Retinal pigment epithelial cell (primary cell): ENCODE data around the gene ZNF787.
"Not testable (repeated sequence)": the region's sequence is repeated elsewhere in the genome, so short reads cannot be mapped to it uniquely, and the experiment has no call there.

Experiments used
- DNase-seq: peaks from one replicate; pipeline ENCODE4 v3.0.0-alpha.2; 2010; ENCODE audit warnings: low read depth
- H3K4me3 ChIP-seq: 2 replicates; pipeline ENCODE4 v1.5.1; 2011; ENCODE audit warnings: mild to moderate bottlenecking, low read length, control low read depth, moderate library complexity
- TF ChIP-seq, protein P1 (sequence below): conservative IDR thresholded peaks from 2 replicates; pipeline ENCODE4 v1.5.1; 2011; ENCODE audit warnings: low read depth, low read length, control low read depth, inconsistent platforms

ZNF787 gene

DNA sequence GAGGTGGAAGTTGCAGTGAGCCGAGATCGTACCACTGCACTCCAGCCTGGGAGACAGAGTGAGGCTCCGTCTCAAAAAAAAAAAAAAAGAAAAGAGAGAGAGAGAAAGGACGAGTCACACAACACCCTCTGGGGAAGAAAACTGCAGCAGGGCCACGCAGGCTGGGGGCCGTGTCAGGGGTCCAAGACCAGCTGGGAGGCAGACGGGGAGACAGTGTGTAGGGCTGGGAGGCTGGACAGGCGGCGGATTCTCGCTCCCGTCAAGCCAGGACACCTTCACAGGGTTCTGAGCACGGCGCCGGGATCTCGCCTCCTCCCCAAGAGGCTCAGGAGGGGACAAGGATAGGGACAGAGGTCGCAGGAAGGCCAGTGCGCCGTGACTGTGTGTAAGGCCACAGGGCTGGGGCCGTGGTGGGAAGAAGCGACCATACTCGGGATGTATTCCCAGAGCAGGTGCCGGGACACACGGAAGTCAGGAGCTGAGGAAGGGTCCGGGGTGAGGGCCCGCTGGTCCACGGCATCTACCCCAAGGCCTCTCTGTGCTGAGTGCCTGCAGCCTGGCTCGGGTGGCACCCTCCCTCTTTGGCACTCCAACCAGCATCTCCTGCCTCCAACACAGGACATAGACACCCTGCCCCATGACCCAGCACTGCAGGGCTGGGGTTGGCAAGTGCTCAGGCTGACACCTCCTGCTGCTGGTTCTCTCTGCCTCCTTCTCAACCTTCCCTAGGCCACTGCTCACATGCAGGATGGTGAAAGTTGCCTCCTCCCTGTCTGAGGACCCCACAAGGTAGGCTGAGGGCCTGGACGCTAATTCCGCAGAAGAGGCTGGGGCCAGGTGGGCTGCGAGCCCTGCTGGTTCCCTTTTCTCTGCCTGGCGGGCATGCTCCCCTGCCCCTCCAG lies 21.2 kb downstream of the ZNF787 start:
- no peak for DNase-seq
- TF ChIP-seq, protein P1, sequence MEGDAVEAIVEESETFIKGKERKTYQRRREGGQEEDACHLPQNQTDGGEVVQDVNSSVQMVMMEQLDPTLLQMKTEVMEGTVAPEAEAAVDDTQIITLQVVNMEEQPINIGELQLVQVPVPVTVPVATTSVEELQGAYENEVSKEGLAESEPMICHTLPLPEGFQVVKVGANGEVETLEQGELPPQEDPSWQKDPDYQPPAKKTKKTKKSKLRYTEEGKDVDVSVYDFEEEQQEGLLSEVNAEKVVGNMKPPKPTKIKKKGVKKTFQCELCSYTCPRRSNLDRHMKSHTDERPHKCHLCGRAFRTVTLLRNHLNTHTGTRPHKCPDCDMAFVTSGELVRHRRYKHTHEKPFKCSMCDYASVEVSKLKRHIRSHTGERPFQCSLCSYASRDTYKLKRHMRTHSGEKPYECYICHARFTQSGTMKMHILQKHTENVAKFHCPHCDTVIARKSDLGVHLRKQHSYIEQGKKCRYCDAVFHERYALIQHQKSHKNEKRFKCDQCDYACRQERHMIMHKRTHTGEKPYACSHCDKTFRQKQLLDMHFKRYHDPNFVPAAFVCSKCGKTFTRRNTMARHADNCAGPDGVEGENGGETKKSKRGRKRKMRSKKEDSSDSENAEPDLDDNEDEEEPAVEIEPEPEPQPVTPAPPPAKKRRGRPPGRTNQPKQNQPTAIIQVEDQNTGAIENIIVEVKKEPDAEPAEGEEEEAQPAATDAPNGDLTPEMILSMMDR = no peak
- no peak overlapping the region for H3K4me3 ChIP-seq

DNA sequence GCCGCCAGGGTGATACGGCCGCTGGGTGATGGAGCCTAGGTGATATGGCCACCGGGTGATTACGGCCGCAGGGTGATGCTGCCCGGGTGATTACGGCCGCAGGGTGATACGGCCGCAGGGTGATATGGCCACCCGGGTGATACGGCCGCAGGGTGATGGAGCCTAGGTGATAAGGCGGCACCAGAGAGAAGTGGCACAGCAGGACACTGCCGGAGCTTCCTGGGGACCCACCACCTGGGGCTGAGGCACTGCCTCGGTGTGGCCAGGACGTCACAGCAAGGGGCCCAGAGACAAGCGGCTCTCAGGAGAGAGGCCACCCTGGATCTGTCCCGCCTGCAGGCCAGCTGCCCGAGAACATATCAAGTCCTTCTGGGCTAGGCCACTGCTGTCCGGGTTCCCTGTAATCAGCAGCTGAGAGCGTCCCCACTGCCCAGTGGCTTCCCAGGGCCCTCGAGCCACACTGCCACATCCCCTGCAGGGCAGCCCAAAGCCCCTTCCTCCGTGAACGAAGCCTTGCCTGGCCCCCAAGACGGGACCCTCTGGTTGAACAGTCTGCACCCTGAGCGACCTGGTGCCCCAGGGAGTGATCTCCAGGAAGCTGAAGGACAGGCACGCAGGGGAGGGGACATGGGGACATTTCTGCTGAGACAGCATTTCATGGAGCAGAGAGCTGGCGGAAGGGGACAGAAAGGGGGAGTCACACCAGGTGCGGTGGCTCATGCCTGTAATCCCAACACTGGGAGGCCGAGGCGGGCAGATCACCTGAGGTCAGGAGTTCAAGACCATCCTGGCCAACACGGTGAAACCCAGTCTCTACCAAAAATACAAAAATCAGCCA lies 22.1 kb downstream of the ZNF787 start:
- no peak for DNase-seq
- H3K4me3 ChIP-seq = no peak overlapping the region
- TF ChIP-seq, protein P1 = no peak

DNA sequence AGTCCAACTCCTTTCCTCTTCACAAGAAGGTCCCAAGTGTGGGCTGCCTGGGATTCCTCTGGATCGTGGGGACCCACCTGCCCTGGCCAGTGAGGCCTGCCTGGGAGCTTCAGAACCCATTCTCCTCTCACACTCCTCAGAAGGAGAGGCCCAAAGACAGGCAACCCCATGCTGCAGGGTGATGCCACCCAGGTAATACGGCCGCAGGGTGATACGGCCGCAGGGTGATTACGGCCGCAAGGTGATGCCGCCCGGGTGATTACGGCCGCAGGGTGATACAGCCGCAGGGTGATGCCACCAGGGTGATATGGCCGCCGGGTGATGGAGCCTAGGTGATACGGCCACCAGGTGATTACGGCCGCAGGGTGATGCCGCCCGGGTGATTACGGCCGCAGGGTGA lies 22.9 kb downstream of the ZNF787 start:
- not testable (repeated sequence) for DNase-seq, H3K4me3 ChIP-seq

DNA sequence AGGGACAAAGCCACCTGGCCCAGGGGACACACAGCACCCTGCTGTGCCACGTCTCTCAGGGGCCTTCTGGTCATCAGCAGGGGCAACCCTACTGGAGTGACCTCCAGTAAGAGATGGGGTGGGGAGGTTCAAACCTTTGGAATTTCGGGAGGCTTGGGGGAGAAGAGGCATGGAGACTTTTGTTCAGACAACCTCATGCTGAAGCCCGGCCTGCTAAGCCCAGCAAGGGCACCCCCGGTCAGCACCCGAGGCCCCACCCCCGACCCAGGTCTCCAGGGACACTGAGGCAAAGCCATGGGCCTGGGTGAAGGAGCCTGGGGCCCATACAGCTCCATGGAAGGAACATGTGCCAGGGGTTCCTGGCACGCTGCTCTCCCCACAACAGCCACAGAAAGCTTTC lies 23.3 kb downstream of the ZNF787 start:
- DNase-seq = no peak
- H3K4me3 ChIP-seq = no peak overlapping the region
- TF ChIP-seq, protein P1 = no peak

DNA sequence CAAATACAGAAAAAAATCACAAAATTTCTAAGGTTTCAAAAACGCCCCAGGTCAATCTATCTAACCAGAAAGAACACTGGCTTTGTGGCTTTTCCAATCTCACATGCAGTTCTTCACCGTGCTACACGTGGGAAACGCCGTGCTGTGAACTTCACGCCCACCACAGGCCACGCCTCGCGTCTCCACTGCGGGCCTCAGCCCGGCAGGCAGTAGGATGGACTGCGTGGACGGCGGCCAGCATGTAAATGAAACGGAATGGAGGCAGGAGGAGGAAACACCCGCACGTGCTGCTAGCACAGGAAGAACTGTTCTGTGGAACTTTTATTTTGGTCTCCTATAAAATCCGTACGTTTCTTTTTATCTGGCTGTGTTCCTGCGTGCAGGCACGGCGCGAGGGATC lies 23.8 kb downstream of the ZNF787 start:
- TF ChIP-seq, protein P1 = no peak
- no peak for DNase-seq
- H3K4me3 ChIP-seq = no peak overlapping the region

DNA sequence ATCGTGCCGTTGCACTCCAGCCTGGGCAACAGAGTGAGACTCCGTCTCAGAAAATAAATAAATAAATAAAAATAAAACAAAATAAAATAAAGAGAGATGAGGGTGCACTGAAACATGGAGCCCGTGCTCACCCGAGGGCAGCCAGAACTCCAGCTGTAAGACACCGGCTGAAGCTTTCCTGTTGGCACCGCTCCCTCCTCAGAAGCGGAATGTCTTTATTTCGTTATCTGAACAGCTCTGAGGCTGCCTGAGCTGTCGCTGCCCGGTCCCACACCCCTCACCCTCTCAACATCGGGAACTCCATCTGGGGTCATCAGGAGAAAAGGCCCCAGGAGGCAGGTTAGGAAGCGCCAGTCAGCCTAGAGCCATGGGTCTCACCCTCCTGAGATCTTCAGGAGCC lies 24.4 kb downstream of the ZNF787 start:
- no peak overlapping the region for H3K4me3 ChIP-seq
- TF ChIP-seq, protein P1 = no peak
- no peak for DNase-seq

DNA sequence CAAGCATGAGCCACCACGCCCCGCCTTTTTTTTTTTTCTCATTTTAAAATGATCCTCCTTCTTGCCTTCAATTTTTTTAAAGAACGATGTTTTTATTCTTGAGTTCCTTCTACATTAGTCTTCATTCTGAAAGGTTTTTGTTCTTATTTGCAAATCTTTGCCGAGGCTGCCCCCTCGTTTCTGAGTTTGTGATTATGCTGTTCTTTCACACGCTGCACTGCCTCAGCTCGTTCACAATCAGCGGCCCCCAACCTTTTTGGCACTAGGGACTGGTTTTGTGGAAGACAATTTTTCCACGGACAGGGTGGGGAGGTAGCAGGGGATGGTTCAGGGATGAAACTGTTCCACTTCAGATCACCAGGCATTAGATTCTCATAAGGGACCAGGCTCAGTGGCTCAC lies 26.6 kb downstream of the ZNF787 start:
- TF ChIP-seq, protein P1 = no peak

More for the DNA sequence above, 26.6 kb downstream of the ZNF787 start:
- DNase-seq = no peak
- no peak overlapping the region for H3K4me3 ChIP-seq
